ENCODE results near the gene GADD45GIP1.
"Not testable (repeated sequence)": the region's sequence is repeated elsewhere in the genome, so short reads cannot be mapped to it uniquely, and the experiment has no call there.

The GADD45GIP1 gene

GRCh38 chr19:12969292-12969988 lies 12.4 kb upstream of the GADD45GIP1 start, which contains the start of gene DAND5:
Gene DAND5 (plus strand): TSS chr19:12969576. CDS start chr19:12969661, 85 bp downstream.
- no peak within 1 kb of the TSS for H3K4me2 ChIP-seq
- no peak within 1 kb of the TSS for H3K4me3 ChIP-seq
- H4K20me1 ChIP-seq, result no peaks in the 10 kb centered on the region
- peaks cover 30% of the 10 kb centered on the region for H3K4me1 ChIP-seq
- no peaks in the 10 kb centered on the region for H3K9me3 ChIP-seq
- H3K9ac ChIP-seq, result no peak within 1 kb of the TSS; the same call in 1 of the 2 replicates
- no peaks in the 10 kb centered on the region for H3K27me3 ChIP-seq
- H3K27ac ChIP-seq, result peak within 1 kb of the TSS; percentile 44; the same call in 1 of the 2 replicates
- H3K36me3 ChIP-seq, result no peaks in the 10 kb centered on the region
- TF ChIP-seq Cebpa-rat (IDR thresholded peaks at IDR 0.05), result no peak

GRCh38 chr19:12967907-12968306 lies 10.9 kb upstream of the GADD45GIP1 start:
- Histone ChIP-seq H3K27me3 (no peaks in the 10 kb centered on the region), H3K27ac (no peak overlapping the region)
- no peak for TF ChIP-seq Cebpa-rat (IDR thresholded peaks at IDR 0.05)

GRCh38 chr19:12965812-12966135 lies 8.8 kb upstream of the GADD45GIP1 start:
- no peaks in the 10 kb centered on the region for H3K27me3 ChIP-seq
- H3K27ac ChIP-seq, result no peak overlapping the region; the same call in 1 of the 2 replicates
- H3K36me3 ChIP-seq, result no peaks in the 10 kb centered on the region
- peak overlapping the region; percentile 91 for H3K4me2 ChIP-seq
- no peaks in the 10 kb centered on the region for H4K20me1 ChIP-seq
- H3K9me3 ChIP-seq, result no peaks in the 10 kb centered on the region
- TF ChIP-seq Cebpa-rat (IDR thresholded peaks at IDR 0.05), result no peak
- H3K9ac ChIP-seq, result peak overlapping the region; percentile 65; the same call in 1 of the 2 replicates
- H3K4me3 ChIP-seq, result peak overlapping the region; percentile 63; the same call in 1 of the 2 replicates
- peaks cover 16% of the 10 kb centered on the region for H3K4me1 ChIP-seq

More at GRCh38 chr19:12967907-12968306, 10.9 kb upstream of the GADD45GIP1 start:
- Histone ChIP-seq H3K4me3 (no peak overlapping the region), H3K9ac (no peak overlapping the region), H3K36me3 (no peaks in the 10 kb centered on the region), H3K9me3 (no peaks in the 10 kb centered on the region), H3K4me2 (no peak overlapping the region), H4K20me1 (no peaks in the 10 kb centered on the region), H3K4me1 (peaks cover 16% of the 10 kb centered on the region)

GRCh38 chr19:12965017-12965811 lies 8.2 kb upstream of the GADD45GIP1 start:
- Histone ChIP-seq H3K9me3 (no peaks in the 10 kb centered on the region), H3K27ac (peak overlapping the region; percentile 61; the same call in 1 of the 2 replicates), H4K20me1 (no peaks in the 10 kb centered on the region), H3K4me3 (peak overlapping the region; percentile 63), H3K9ac (peak overlapping the region; percentile 65), H3K36me3 (no peaks in the 10 kb centered on the region), H3K27me3 (no peaks in the 10 kb centered on the region), H3K4me1 (peaks cover 16% of the 10 kb centered on the region), H3K4me2 (peak overlapping the region; percentile 91)
- no peak for TF ChIP-seq Cebpa-rat (IDR thresholded peaks at IDR 0.05)

GRCh38 chr19:12959481-12959880 lies 2.5 kb upstream of the GADD45GIP1 start:
- Histone ChIP-seq H3K36me3 (peaks cover 10% of the 10 kb centered on the region), H3K4me3 (no peak overlapping the region), H3K4me2 (no peak overlapping the region), H3K27ac (no peak overlapping the region), H3K9ac (no peak overlapping the region), H4K20me1 (peaks cover 20% of the 10 kb centered on the region), H3K4me1 (peaks cover 27% of the 10 kb centered on the region), H3K27me3 (no peaks in the 10 kb centered on the region), H3K9me3 (no peaks in the 10 kb centered on the region)
- no peak for TF ChIP-seq Cebpa-rat (IDR thresholded peaks at IDR 0.05)

- H3K9ac ChIP-seq, result peak overlapping the region; percentile 93
- H3K4me2 ChIP-seq, result peak overlapping the region; percentile 89
- H3K9me3 ChIP-seq, H3K27me3 ChIP-seq: not testable (repeated sequence)
- H4K20me1 ChIP-seq, result peaks cover 40% of the 10 kb centered on the region
- peak overlapping the region; percentile 94 for H3K27ac ChIP-seq
- peaks cover 30% of the 10 kb centered on the region for H3K36me3 ChIP-seq
- peaks cover 46% of the 10 kb centered on the region for H3K4me1 ChIP-seq
- peak overlapping the region; percentile 80 for H3K4me3 ChIP-seq
Measured at GRCh38 chr19:12957389-12957952, 448 bp upstream of the GADD45GIP1 start.

GRCh38 chr19:12955996-12956395 lies 1.0 kb downstream of the GADD45GIP1 start:
- Histone ChIP-seq H3K27me3 (no peaks in the 10 kb centered on the region), H3K36me3 (peaks cover 45% of the 10 kb centered on the region), H3K27ac (peak overlapping the region; percentile 94), H3K4me3 (peak overlapping the region; percentile 80), H3K9ac (peak overlapping the region; percentile 93), H3K4me1 (peaks cover 50% of the 10 kb centered on the region), H4K20me1 (peaks cover 54% of the 10 kb centered on the region), H3K9me3 (no peaks in the 10 kb centered on the region), H3K4me2 (peak overlapping the region; percentile 89)
- TF ChIP-seq Cebpa-rat (IDR thresholded peaks at IDR 0.05), result no peak

- H3K36me3 ChIP-seq, result peaks cover 49% of the 10 kb centered on the region
- H3K4me2 ChIP-seq, result peak overlapping the region; percentile 89
- H3K9ac ChIP-seq, result peak overlapping the region; percentile 93
- not testable (repeated sequence) for H3K9me3 ChIP-seq, H3K27me3 ChIP-seq, H3K27ac ChIP-seq
- H3K4me3 ChIP-seq, result peak overlapping the region; percentile 80
- peaks cover 50% of the 10 kb centered on the region for H3K4me1 ChIP-seq
- H4K20me1 ChIP-seq, result peaks cover 59% of the 10 kb centered on the region
Measured at GRCh38 chr19:12955575-12955974, 1.4 kb downstream of the GADD45GIP1 start.

- no peak overlapping the region for H3K27ac ChIP-seq
- no peak for TF ChIP-seq Cebpa-rat (IDR thresholded peaks at IDR 0.05)
Measured at GRCh38 chr19:12954612-12954962, 2.4 kb downstream of the GADD45GIP1 start.

More at GRCh38 chr19:12954612-12954962, 2.4 kb downstream of the GADD45GIP1 start:
- Histone ChIP-seq H4K20me1 (peaks cover 69% of the 10 kb centered on the region), H3K4me1 (peaks cover 59% of the 10 kb centered on the region), H3K4me2 (peak overlapping the region; percentile 89), H3K4me3 (no peak overlapping the region), H3K9me3 (no peaks in the 10 kb centered on the region), H3K9ac (peak overlapping the region; percentile 21; the same call in 1 of the 2 replicates), H3K27me3 (no peaks in the 10 kb centered on the region), H3K36me3 (peaks cover 59% of the 10 kb centered on the region)
